Stimulated activated CD4-positive, alpha-beta T cell treated with anti-CD3 and anti-CD28 coated beads, Interleukin-12 subunit alpha, Interleukin-12 subunit beta, amount 100 ng/mL, for 48 hours (primary cell): ENCODE measurements around the gene SLC16A10.

Experiments used
- DNase-seq, 3 donors: peaks; one replicate each; pipeline ENCODE4 v3.0.0-alpha.2; 2020; ENCODE audit warnings: low read depth in 2 of 3, low spot score in 1 of 3

The SLC16A10 gene

GRCh38 chr6:111256646-111257045 is 169.3 kb downstream of the SLC16A10 start:
- DNase-seq, result no peak

GRCh38 chr6:111258010-111258409 is 170.7 kb downstream of the SLC16A10 start:
- no peak for DNase-seq

- DNase-seq, result no peak
Measured at GRCh38 chr6:111258615-111259088, 171.3 kb downstream of the SLC16A10 start.

- peak; percentile 98 for DNase-seq
Measured at GRCh38 chr6:111259089-111259831, 172.0 kb downstream of the SLC16A10 start.

- no peak for DNase-seq
Measured at GRCh38 chr6:111260570-111261298, 173.4 kb downstream of the SLC16A10 start.

GRCh38 chr6:111263837-111264236 is 176.5 kb downstream of the SLC16A10 start:
- DNase-seq, result no peak

- no peak for DNase-seq
Measured at GRCh38 chr6:111265842-111266241, 178.5 kb downstream of the SLC16A10 start.

GRCh38 chr6:111266276-111266675 is 179.0 kb downstream of the SLC16A10 start:
- no peak for DNase-seq

GRCh38 chr6:111267764-111268333 is 180.5 kb downstream of the SLC16A10 start:
- DNase-seq, result no peak

GRCh38 chr6:111269401-111269970 is 182.2 kb downstream of the SLC16A10 start:
- no peak for DNase-seq

- DNase-seq, result no peak
Measured at GRCh38 chr6:111270121-111270520, 182.8 kb downstream of the SLC16A10 start.

GRCh38 chr6:111274593-111275217 is 187.4 kb downstream of the SLC16A10 start:
- no peak for DNase-seq

- no peak for DNase-seq
Measured at GRCh38 chr6:111276335-111276734, 189.0 kb downstream of the SLC16A10 start.

- no peak for DNase-seq
Measured at GRCh38 chr6:111276736-111277135, 189.4 kb downstream of the SLC16A10 start.

- no peak for DNase-seq
Measured at GRCh38 chr6:111277819-111278218, 190.5 kb downstream of the SLC16A10 start.

- no peak for DNase-seq
Measured at GRCh38 chr6:111278731-111279130, 191.4 kb downstream of the SLC16A10 start.

GRCh38 chr6:111280445-111280955 is 193.2 kb downstream of the SLC16A10 start:
- DNase-seq, result no peak
